WTC11 (cell line): ENCODE data around the gene ABCB10. TPM values are rescaled to one million over a fixed set of nuclear protein-coding genes. Genes with fewer than 3 reads are reported as not detected.
A peak's percentile ranks its signal among the peaks of the same experiment; 100 is the strongest.

Experiments
- ATAC-seq: fragments of 200-7000 bp; cut with Tn5 transposase; 2 replicates; pipeline ENCODE4 v1.10.0; 2021; ENCODE audit warnings: mild to moderate bottlenecking, moderate library complexity
- CTCF ChIA-PET: fragments of 300-600 bp; sonication (Branson Sonifier 250); formaldehyde crosslinking; loops from one replicate; lab custom pipeline; 2021; ENCODE audit warnings: antibody characterized with exemption; lab: Charles Lee
- POLR2A ChIA-PET: fragments of 350-600 bp; sonication (Branson Sonifier 250); formaldehyde crosslinking; loops from one replicate; lab custom pipeline; 2021; ENCODE audit warnings: antibody characterized with exemption; lab: Charles Lee
- DNase-seq: peaks from one replicate; pipeline ENCODE4 v3.0.0; 2021; ENCODE audit warnings: low spot score
- H3K27ac Mint-ChIP-seq: 2 replicates; pipeline ENCODE4 v1.8.0; 2021; ENCODE audit warnings: mixed read lengths
- H3K27me3 Mint-ChIP-seq: 2 replicates; pipeline ENCODE4 v1.8.0; 2021; ENCODE audit warnings: low read depth, mild to moderate bottlenecking, moderate library complexity, mixed read lengths
- H3K36me3 Mint-ChIP-seq: 2 replicates; pipeline ENCODE4 v1.8.0; 2021; ENCODE audit warnings: mixed read lengths
- H3K4me1 Mint-ChIP-seq: 2 replicates; pipeline ENCODE4 v1.8.0; 2022; ENCODE audit warnings: mixed read lengths
- H3K4me3 Mint-ChIP-seq: 2 replicates; pipeline ENCODE4 v1.8.0; 2021; ENCODE audit warnings: mild to moderate bottlenecking, moderate library complexity, mixed read lengths
- H3K9me3 Mint-ChIP-seq: 2 replicates; pipeline ENCODE4 v1.8.0; 2021; ENCODE audit warnings: mixed read lengths
- AFF4 ChIP-seq: sonication (generic); formaldehyde crosslinking; IDR thresholded peaks from 2 replicates; pipeline ENCODE4 v1.8.1; 2023; ENCODE audit warnings: mild to moderate bottlenecking, missing genetic modification reagents, borderline replicate concordance
- CREB1 ChIP-seq: sonication (generic); formaldehyde crosslinking; IDR thresholded peaks from 2 replicates; pipeline ENCODE4 v1.8.0; 2023; ENCODE audit warnings: mild to moderate bottlenecking, missing genetic modification reagents
- CREM ChIP-seq: sonication (generic); formaldehyde crosslinking; IDR thresholded peaks from 2 replicates; pipeline ENCODE4 v1.8.1; 2022; ENCODE audit warnings: mild to moderate bottlenecking, missing genetic modification reagents, moderate library complexity
- ETV6 ChIP-seq: sonication (generic); formaldehyde crosslinking; IDR thresholded peaks from 2 replicates; pipeline ENCODE4 v1.8.1; 2022; ENCODE audit warnings: mild to moderate bottlenecking, missing genetic modification reagents
- FOXK1 ChIP-seq: sonication (generic); formaldehyde crosslinking; IDR thresholded peaks from 2 replicates; pipeline ENCODE4 v1.8.0; 2022; ENCODE audit warnings: mild to moderate bottlenecking, moderate library complexity, missing genetic modification reagents
- GABPB1 ChIP-seq: sonication (generic); formaldehyde crosslinking; IDR thresholded peaks from 2 replicates; pipeline ENCODE4 v1.8.1; 2023; ENCODE audit warnings: mild to moderate bottlenecking, missing genetic modification reagents
- JUN ChIP-seq: sonication (generic); formaldehyde crosslinking; IDR thresholded peaks from 2 replicates; pipeline ENCODE4 v1.8.0; 2023; ENCODE audit warnings: mild to moderate bottlenecking, missing genetic modification reagents
- MYBL2 ChIP-seq: sonication (generic); formaldehyde crosslinking; IDR thresholded peaks from 2 replicates; pipeline ENCODE4 v1.8.1; 2023; ENCODE audit warnings: mild to moderate bottlenecking, moderate library complexity, missing genetic modification reagents
- NFE2L1 ChIP-seq: sonication (generic); formaldehyde crosslinking; IDR thresholded peaks from 2 replicates; pipeline ENCODE4 v1.8.1; 2023; ENCODE audit warnings: missing genetic modification reagents
- RORB ChIP-seq: fragments of 250-450 bp; sonication (Bioruptor Pico); IDR thresholded peaks from 2 replicates; pipeline ENCODE4 v1.9.0; 2021; ENCODE audit warnings: mild to moderate bottlenecking
- SP1 ChIP-seq: sonication (generic); formaldehyde crosslinking; conservative IDR thresholded peaks from 2 replicates; pipeline ENCODE4 v1.8.1; 2022; ENCODE audit warnings: missing genetic modification reagents
- TEAD1 ChIP-seq: sonication (generic); formaldehyde crosslinking; IDR thresholded peaks from 2 replicates; pipeline ENCODE4 v1.8.0; 2022; ENCODE audit warnings: mild to moderate bottlenecking, missing genetic modification reagents
- ZNF232 ChIP-seq: sonication (generic); formaldehyde crosslinking; IDR thresholded peaks from 2 replicates; pipeline ENCODE4 v1.8.0; 2022; ENCODE audit warnings: mild to moderate bottlenecking, missing genetic modification reagents
- ZNF317 ChIP-seq: sonication (generic); formaldehyde crosslinking; IDR thresholded peaks from 2 replicates; pipeline ENCODE4 v1.8.1; 2023; ENCODE audit warnings: low read depth, mild to moderate bottlenecking, moderate library complexity, missing genetic modification reagents, borderline replicate concordance
- ZNF396 ChIP-seq: fragments of 250-450 bp; sonication (Bioruptor Pico); IDR thresholded peaks from 2 replicates; pipeline ENCODE4 v1.8.0; 2021; ENCODE audit warnings: mild to moderate bottlenecking, moderate library complexity, borderline replicate concordance
- ZNF416 ChIP-seq: fragments of 250-450 bp; sonication (Bioruptor Pico); IDR thresholded peaks from 2 replicates; pipeline ENCODE4 v1.9.0; 2021; ENCODE audit warnings: mild to moderate bottlenecking, inconsistent platforms
- ZNF423 ChIP-seq: fragments of 250-450 bp; sonication (Bioruptor Pico); IDR thresholded peaks from 2 replicates; pipeline ENCODE4 v2.1.2; 2022; ENCODE audit warnings: mild to moderate bottlenecking, moderate library complexity
- total RNA-seq: library from RNA; stranded (reverse); gene quantifications from 3 replicates; pipeline ENCODE4 v1.2.3, GENCODE V29; 2021
- TF ChIP-seq, protein P1 (sequence below): sonication (generic); formaldehyde crosslinking; IDR thresholded peaks from 2 replicates; pipeline ENCODE4 v1.8.1; 2023; ENCODE audit warnings: mild to moderate bottlenecking, moderate library complexity, missing genetic modification reagents
- TF ChIP-seq, protein P2 (sequence below): sonication (generic); formaldehyde crosslinking; IDR thresholded peaks from 2 replicates; pipeline ENCODE4 v1.8.0; 2022; ENCODE audit warnings: mild to moderate bottlenecking, missing genetic modification reagents
- TF ChIP-seq, protein P3 (sequence below): sonication (generic); formaldehyde crosslinking; IDR thresholded peaks from 2 replicates; pipeline ENCODE4 v1.8.1; 2022; ENCODE audit warnings: mild to moderate bottlenecking, moderate library complexity, missing genetic modification reagents
- TF ChIP-seq, protein P4 (sequence below): sonication (generic); formaldehyde crosslinking; IDR thresholded peaks from 2 replicates; pipeline ENCODE4 v1.8.1; 2023; ENCODE audit warnings: mild to moderate bottlenecking, missing genetic modification reagents, moderate library complexity

ABCB10 gene
- total RNA-seq, 1 experiment from 2014 or later, result 11.0 TPM

- ChIA-PET CTCF (interaction anchor here (1.0 to 1.7 kb wide), 3 partner anchors 26 to 250 kb away, joined by 3 to 9 read pairs (median 4); no protein-coding TSS in a partner anchor), POLR2A (interaction anchor here (0.9 to 1.0 kb wide), 3 partner anchors 51 to 98 kb away, joined by 3 to 4 read pairs (median 4); partner anchors contain the start of gene ABCB10)
- Mint-ChIP-seq H3K4me3 (peak within 1 kb of the TSS; percentile 95), H3K4me1 (peaks cover 15% of the 10 kb centered on the region), H3K27me3 (no peaks in the 10 kb centered on the region; the same call in 1 of the 2 replicates), H3K9me3 (no peaks in the 10 kb centered on the region)
- DNase-seq (peak; percentile 99), ATAC-seq (peak; percentile 97)
- TF ChIP-seq, protein P1, sequence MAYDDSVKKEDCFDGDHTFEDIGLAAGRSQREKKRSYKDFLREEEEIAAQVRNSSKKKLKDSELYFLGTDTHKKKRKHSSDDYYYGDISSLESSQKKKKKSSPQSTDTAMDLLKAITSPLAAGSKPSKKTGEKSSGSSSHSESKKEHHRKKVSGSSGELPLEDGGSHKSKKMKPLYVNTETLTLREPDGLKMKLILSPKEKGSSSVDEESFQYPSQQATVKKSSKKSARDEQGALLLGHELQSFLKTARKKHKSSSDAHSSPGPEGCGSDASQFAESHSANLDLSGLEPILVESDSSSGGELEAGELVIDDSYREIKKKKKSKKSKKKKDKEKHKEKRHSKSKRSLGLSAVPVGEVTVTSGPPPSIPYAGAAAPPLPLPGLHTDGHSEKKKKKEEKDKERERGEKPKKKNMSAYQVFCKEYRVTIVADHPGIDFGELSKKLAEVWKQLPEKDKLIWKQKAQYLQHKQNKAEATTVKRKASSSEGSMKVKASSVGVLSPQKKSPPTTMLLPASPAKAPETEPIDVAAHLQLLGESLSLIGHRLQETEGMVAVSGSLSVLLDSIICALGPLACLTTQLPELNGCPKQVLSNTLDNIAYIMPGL, result peak; percentile 39; the same call in 1 of the 2 replicates
- TF ChIP-seq, protein P2, sequence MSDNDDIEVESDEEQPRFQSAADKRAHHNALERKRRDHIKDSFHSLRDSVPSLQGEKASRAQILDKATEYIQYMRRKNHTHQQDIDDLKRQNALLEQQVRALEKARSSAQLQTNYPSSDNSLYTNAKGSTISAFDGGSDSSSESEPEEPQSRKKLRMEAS, result peak; percentile 72; the same call in 1 of the 2 replicates
- peak; percentile 66 for TF ChIP-seq MYBL2 (CRISPR knock-in tag)
- no peak for TF ChIP-seq ZNF396 (CRISPR knock-in tag)
- peak; percentile 71; the same call in 1 of the 2 replicates for TF ChIP-seq GABPB1
- TF ChIP-seq TEAD1, result peak; percentile 73
- TF ChIP-seq FOXK1 (CRISPR knock-in tag), result peak; percentile 96
- TF ChIP-seq CREM (CRISPR knock-in tag), result peak; percentile 98
- no peak for TF ChIP-seq JUN (CRISPR knock-in tag)
- peak; percentile 71; the same call in 1 of the 2 replicates for TF ChIP-seq ETV6 (CRISPR knock-in tag)
- TF ChIP-seq RORB, result no peak
- no peak for TF ChIP-seq NFE2L1
- TF ChIP-seq SP1 (CRISPR knock-in tag), result peak; percentile 95
- TF ChIP-seq, protein P3, sequence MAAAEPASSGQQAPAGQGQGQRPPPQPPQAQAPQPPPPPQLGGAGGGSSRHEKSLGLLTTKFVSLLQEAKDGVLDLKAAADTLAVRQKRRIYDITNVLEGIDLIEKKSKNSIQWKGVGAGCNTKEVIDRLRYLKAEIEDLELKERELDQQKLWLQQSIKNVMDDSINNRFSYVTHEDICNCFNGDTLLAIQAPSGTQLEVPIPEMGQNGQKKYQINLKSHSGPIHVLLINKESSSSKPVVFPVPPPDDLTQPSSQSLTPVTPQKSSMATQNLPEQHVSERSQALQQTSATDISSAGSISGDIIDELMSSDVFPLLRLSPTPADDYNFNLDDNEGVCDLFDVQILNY (CRISPR knock-in tag), result peak; percentile 92
- TF ChIP-seq, protein P4, sequence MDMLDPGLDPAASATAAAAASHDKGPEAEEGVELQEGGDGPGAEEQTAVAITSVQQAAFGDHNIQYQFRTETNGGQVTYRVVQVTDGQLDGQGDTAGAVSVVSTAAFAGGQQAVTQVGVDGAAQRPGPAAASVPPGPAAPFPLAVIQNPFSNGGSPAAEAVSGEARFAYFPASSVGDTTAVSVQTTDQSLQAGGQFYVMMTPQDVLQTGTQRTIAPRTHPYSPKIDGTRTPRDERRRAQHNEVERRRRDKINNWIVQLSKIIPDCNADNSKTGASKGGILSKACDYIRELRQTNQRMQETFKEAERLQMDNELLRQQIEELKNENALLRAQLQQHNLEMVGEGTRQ (CRISPR knock-in tag), result no peak
- TF ChIP-seq ZNF232 (CRISPR knock-in tag), result peak; percentile 76; the same call in 1 of the 2 replicates
- no peak for TF ChIP-seq ZNF317
- peak; percentile 76 for TF ChIP-seq CREB1 (CRISPR knock-in tag)
- no peak for TF ChIP-seq ZNF423
- 0 out of 2 replicates have a peak, but pooled peaks have one; percentile 3 for TF ChIP-seq ZNF416 (CRISPR knock-in tag)
- TF ChIP-seq AFF4 (CRISPR knock-in tag), result no peak
- TF ChIP-seq, all 79 proteins: peak for 13
- peak within 1 kb of the TSS; percentile 98 for H3K27ac Mint-ChIP-seq
- H3K36me3 Mint-ChIP-seq, result peaks cover 7% of the 10 kb centered on the region
Measured at GRCh38 chr1:229507951-229508822, 50.3 kb downstream of the ABCB10 start, which contains the start of gene NUP133. NUP133 (minus strand) TSS chr1:229508341; CDS start chr1:229508249, 92 bp downstream.
